ENCODE measurements around the gene PODXL2. TPM values are rescaled to one million over a fixed set of nuclear protein-coding genes. Genes with fewer than 3 reads are reported as not detected.

PODXL2 gene
- total RNA-seq, 2 experiments from 2014 or later: 4.0 to 4.2 TPM

GRCh38 chr3:127712461-127712860 lies 83.5 kb downstream of the PODXL2 start:
- Histone ChIP-seq H3K4me1 (ENCODE audit: insufficient read depth, low read length) (no peaks in the 10 kb centered on the region), H3K27me3 (ENCODE audit: control insufficient read depth in 1 of 2, insufficient read depth in 2 of 2, low read length in 2 of 2) (no peaks in the 10 kb centered on the region), H3K27ac (ENCODE audit: low read depth in 1 of 2, low read length in 2 of 2) (no peak overlapping the region), H3K4me3 (ENCODE audit: low read length) (no peak overlapping the region), H3K36me3 (ENCODE audit: insufficient read depth, low read length) (no peaks in the 10 kb centered on the region), H3K9me3 (ENCODE audit: control insufficient read depth in 1 of 2, insufficient read depth in 1 of 2, low read length in 2 of 2) (no peaks in the 10 kb centered on the region)
- Mint-ChIP-seq H3K36me3 (ENCODE audit: low read depth) (no peaks in the 10 kb centered on the region), H3K9me3 (no peaks in the 10 kb centered on the region), H3K4me3 (no peak overlapping the region), H3K27ac (no peak overlapping the region), H3K4me1 (ENCODE audit: low read depth) (no peaks in the 10 kb centered on the region), H3K27me3 (peaks cover 4% of the 10 kb centered on the region)
- DNase-seq: no peak
- no peak for TF ChIP-seq CTCF (IDR thresholded peaks at IDR 0.05)
- ChIA-PET CTCF (no interaction called here), POLR2A (no interaction called here)
- ATAC-seq (ENCODE audit: poor library complexity): no peak
- intact Hi-C loops (cut with DNase I, micrococcal nuclease): no loop called here

GRCh38 chr3:127712881-127713771 lies 84.1 kb downstream of the PODXL2 start:
- DNase-seq: no peak
- Histone ChIP-seq H3K27me3 (ENCODE audit: control insufficient read depth in 1 of 2, insufficient read depth in 2 of 2, low read length in 2 of 2) (no peaks in the 10 kb centered on the region), H3K27ac (ENCODE audit: low read depth in 1 of 2, low read length in 2 of 2) (no peak overlapping the region), H3K36me3 (ENCODE audit: insufficient read depth, low read length) (no peaks in the 10 kb centered on the region), H3K4me1 (ENCODE audit: insufficient read depth, low read length) (no peaks in the 10 kb centered on the region), H3K4me3 (ENCODE audit: low read length) (no peak overlapping the region), H3K9me3 (ENCODE audit: control insufficient read depth in 1 of 2, insufficient read depth in 1 of 2, low read length in 2 of 2) (no peaks in the 10 kb centered on the region)
- Mint-ChIP-seq H3K36me3 (ENCODE audit: low read depth) (no peaks in the 10 kb centered on the region), H3K4me3 (no peak overlapping the region), H3K4me1 (ENCODE audit: low read depth) (no peaks in the 10 kb centered on the region), H3K27me3 (peaks cover 4% of the 10 kb centered on the region), H3K27ac (no peak overlapping the region), H3K9me3 (no peaks in the 10 kb centered on the region)
- POLR2A ChIA-PET: no interaction called here
- no peak for ATAC-seq (ENCODE audit: poor library complexity)
- CTCF ChIA-PET: interaction anchor here (0.7 kb wide), 1 partner anchor 76 kb away, joined by 3 read pairs; no protein-coding TSS in a partner anchor
- no peak for TF ChIP-seq CTCF (IDR thresholded peaks at IDR 0.05)
- intact Hi-C loops (cut with DNase I, micrococcal nuclease): no loop called here

GRCh38 chr3:127714125-127714571 lies 85.2 kb downstream of the PODXL2 start:
- no peaks in the 10 kb centered on the region for H3K4me1 ChIP-seq (ENCODE audit: insufficient read depth, low read length)
- H3K27ac ChIP-seq (ENCODE audit: low read depth in 1 of 2, low read length in 2 of 2): no peak overlapping the region
- H3K27me3 ChIP-seq (ENCODE audit: control insufficient read depth in 1 of 2, insufficient read depth in 2 of 2, low read length in 2 of 2): no peaks in the 10 kb centered on the region
- ATAC-seq (ENCODE audit: poor library complexity): no peak
- Mint-ChIP-seq H3K4me1 (ENCODE audit: low read depth) (no peaks in the 10 kb centered on the region), H3K27me3 (peaks cover 4% of the 10 kb centered on the region), H3K36me3 (ENCODE audit: low read depth) (no peaks in the 10 kb centered on the region), H3K9me3 (no peaks in the 10 kb centered on the region), H3K4me3 (no peak overlapping the region), H3K27ac (no peak overlapping the region)
- ChIA-PET CTCF (interaction anchor here (0.7 kb wide), 1 partner anchor 75 kb away, joined by 3 read pairs; no protein-coding TSS in a partner anchor), POLR2A (interaction anchor here (0.6 kb wide), 1 partner anchor 848 kb away, joined by 3 read pairs; no protein-coding TSS in a partner anchor)
- H3K4me3 ChIP-seq (ENCODE audit: low read length): no peak overlapping the region
- TF ChIP-seq CTCF (IDR thresholded peaks at IDR 0.05): no peak
- H3K9me3 ChIP-seq (ENCODE audit: control insufficient read depth in 1 of 2, insufficient read depth in 1 of 2, low read length in 2 of 2): no peaks in the 10 kb centered on the region
- intact Hi-C loops (cut with DNase I, micrococcal nuclease): no loop called here
- no peak for DNase-seq
- H3K36me3 ChIP-seq (ENCODE audit: insufficient read depth, low read length): no peaks in the 10 kb centered on the region

All from CD4-positive, alpha-beta T cell (primary cell).